ENCODE measurements around the gene ZNF57. TPM values are rescaled to one million over a fixed set of nuclear protein-coding genes. Genes with fewer than 3 reads are reported as not detected.

The ZNF57 gene
- total and polyA plus RNA-seq, 2 of the 13 experiments (the other 11 are each of a cell fraction or from before 2014, with no cell fraction given) = 6.6 to 17.5 TPM

GRCh38 chr19:2942928-2943640 lies 42.4 kb downstream of the ZNF57 start (continued):
- no peak for TF ChIP-seq DBP (CRISPR knock-in tag; IDR thresholded peaks at IDR 0.05; ENCODE audit: not compliant biosample characterization)
- TF ChIP-seq ZNF513 (CRISPR knock-in tag; conservative IDR thresholded peaks at IDR 0.05) = no peak
- no peak for TF ChIP-seq ZNF17 (CRISPR knock-in tag; IDR thresholded peaks at IDR 0.05)
- no peak for TF ChIP-seq THYN1 (CRISPR knock-in tag; IDR thresholded peaks at IDR 0.05; ENCODE audit: borderline replicate concordance, low read depth)
- TF ChIP-seq SETDB1 (CRISPR knock-in tag; IDR thresholded peaks at IDR 0.05; ENCODE audit: borderline replicate concordance) = no peak
- TF ChIP-seq SP2 (CRISPR knock-in tag; IDR thresholded peaks at IDR 0.05) = no peak
- no peak for TF ChIP-seq ZBTB40 (IDR thresholded peaks at IDR 0.05)
- TF ChIP-seq ZBTB40 (CRISPR knock-in tag; IDR thresholded peaks at IDR 0.05) = no peak
- no peak for TF ChIP-seq ZFP41 (CRISPR knock-in tag; IDR thresholded peaks at IDR 0.05; ENCODE audit: borderline replicate concordance)
- TF ChIP-seq MAFF (IDR thresholded peaks at IDR 0.05; ENCODE audit: low read depth, low read length) = no peak
- peak; percentile 65; the same call in 1 of the 2 replicates for TF ChIP-seq TGIF2 (CRISPR knock-in tag; IDR thresholded peaks at IDR 0.05)
- no peak for TF ChIP-seq ZNF530 (CRISPR knock-in tag; IDR thresholded peaks at IDR 0.05; ENCODE audit: low read depth)
- TF ChIP-seq MYNN (CRISPR knock-in tag; IDR thresholded peaks at IDR 0.05; ENCODE audit: low read depth) = no peak
- TF ChIP-seq ATAD3A (CRISPR knock-in tag; IDR thresholded peaks at IDR 0.05) = no peak
- TF ChIP-seq ZNF781 (CRISPR knock-in tag; IDR thresholded peaks at IDR 0.05; ENCODE audit: borderline replicate concordance, not compliant biosample characterization) = no peak
